Fibroblast of gingiva (primary cell): ENCODE results near the gene HDAC1.

Experiments used
- DNase-seq: peaks from one replicate; pipeline ENCODE4 v3.0.0-alpha.2; 2011; ENCODE audit warnings: low read depth

Gene HDAC1

DNA sequence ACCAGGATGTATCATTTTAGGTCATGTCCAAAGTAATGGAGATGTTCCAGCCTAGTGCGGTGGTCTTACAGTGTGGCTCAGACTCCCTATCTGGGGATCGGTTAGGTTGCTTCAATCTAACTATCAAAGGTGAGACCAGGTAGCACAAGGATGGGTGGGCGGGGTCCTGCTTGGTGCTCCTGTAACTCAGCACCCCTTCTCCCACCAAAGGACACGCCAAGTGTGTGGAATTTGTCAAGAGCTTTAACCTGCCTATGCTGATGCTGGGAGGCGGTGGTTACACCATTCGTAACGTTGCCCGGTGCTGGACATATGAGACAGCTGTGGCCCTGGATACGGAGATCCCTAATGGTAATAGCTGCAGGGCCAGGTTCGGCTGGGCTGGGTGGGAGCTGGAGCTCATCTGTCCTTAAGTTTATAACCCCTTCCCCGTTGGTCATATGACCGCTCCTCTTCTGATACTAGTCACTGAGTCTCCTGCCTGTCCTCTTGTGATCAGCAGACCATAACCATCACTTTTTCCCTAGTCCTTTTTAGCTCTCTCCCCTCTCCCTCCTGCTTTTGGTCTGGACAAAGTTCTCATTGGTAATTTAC, 38.8 kb downstream of the HDAC1 start:
- DNase-seq: no peak

DNA sequence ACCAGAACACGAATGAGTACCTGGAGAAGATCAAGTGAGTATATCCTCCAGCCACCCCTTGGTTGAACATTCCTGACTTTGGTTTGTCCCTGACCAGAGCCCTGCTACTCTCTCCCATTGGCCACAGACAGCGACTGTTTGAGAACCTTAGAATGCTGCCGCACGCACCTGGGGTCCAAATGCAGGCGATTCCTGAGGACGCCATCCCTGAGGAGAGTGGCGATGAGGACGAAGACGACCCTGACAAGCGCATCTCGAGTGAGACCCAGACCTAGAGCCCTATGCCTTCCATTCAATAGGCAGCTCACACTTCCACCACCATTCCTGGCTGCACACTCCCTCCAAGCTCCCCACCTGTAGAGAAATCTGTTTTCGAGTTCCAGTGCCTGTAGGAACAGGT, 39.7 kb downstream of the HDAC1 start:
- DNase-seq: no peak

DNA sequence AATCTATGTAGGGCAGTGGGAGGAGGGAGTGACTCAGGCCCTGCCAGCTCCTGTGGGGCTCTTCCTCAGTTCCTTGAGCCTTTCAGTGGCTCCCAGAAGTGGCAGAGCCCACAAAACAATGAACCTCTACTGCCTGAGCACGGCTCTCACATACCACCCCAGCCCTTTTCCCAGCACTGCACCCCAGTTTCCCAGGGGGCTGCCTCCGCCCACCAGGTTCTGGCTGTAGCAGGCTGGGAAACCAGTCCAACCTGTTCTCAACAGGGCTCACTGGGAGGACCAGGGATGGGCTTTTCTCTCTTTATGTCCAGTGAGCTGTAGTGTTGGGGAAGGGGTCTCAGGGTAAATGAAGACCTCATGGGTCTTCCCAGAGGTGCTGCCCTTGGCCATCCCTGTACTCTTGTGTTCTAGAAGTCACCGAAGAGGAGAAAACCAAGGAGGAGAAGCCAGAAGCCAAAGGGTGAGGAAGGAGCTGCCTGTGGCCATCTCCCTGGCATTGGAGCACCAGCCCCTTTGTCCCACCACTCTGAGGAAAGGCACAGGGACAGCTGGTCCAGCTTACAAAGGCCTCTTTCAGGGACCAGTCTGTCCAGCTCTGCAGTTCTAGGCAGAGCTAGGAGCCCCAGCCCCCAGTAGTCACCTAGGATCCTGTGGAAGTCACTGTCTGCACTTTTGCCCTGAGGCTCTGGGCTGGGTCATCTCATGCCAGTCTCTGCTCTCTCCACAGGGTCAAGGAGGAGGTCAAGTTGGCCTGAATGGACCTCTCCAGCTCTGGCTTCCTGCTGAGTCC, 40.6 kb downstream of the HDAC1 start:
- DNase-seq: no peak

- DNase-seq: no peak
Measured at GRCh38 chr1:32333251-32333963, 41.5 kb downstream of the HDAC1 start.

DNA sequence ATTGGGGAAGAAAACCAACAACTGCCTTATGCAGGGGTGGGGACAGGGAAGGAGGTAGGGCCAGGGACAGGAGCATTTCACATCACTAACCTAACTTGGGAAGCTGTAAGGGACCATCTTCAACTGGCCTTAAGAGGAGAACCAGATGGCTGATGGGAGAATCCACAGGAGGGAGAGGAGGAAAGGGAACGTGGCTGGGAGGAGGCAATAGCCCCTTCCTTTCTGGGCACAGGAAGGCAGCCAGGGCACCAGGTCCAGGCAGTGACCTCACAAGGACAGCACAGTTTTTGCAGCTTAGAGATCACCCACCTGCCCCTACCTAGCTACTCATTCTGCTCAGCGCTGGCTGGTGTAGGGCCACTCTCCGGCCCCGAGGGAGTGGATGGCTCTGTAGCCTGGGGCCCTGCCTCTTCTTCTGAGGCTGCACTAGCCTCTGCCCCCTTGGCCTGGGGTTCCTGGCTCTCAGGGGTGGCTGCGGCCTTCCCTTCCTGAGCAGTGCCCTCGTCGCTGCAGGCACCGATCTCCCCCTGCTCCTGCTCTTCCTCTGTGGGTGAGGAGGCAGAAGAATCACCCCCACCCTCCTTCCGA, 42.5 kb downstream of the HDAC1 start:
- no peak for DNase-seq

GRCh38 chr1:32334864-32335534, 43.1 kb downstream of the HDAC1 start:
- DNase-seq: no peak

- no peak for DNase-seq
Measured at GRCh38 chr1:32335535-32335789, 43.6 kb downstream of the HDAC1 start.

DNA sequence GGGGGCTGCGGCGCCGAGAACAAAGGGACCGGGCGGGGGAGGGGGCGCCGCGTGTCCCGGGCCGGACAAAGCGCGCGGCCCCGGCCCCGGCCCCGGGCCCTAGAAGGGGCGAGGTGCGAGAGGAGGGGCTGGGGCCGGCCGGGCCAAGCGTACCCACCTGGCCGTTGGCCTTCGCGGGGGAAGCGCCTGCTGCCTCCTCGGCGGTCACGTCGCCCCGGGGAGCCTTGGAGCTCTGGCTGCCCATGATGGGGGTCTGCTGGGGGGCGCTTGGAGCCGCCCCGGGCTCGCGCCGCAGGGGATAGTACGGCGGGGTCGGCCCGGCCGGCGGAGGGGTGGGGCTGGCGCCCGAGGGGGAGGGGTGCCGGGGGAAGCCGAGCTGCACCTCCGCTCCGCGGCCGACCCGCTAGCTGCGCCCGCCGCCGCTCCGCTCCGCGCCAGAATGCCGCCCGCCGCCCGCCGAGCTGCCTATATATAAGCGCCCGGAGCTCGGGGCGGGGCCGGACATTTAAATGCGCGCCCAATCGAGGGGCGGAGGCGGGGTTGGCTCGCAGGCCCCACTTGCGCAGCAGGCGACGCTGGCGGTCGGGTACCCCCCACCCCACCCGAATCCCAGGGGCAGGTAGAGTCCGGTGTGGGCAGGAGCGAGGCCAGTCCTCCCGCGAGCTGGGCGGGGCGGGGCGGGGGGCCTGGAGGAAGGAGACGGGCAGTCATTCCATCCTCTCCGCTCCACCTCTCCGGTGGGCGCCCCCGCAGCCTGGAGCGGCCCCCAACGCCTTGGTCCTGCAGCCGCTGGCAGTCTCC, 44.1 kb downstream of the HDAC1 start, which contains the start of gene MARCKSL1:
TSS of gene MARCKSL1 (minus strand) at position 444 of the 801 bp plus-strand sequence. CDS start at position 244, 200 bp downstream.
- DNase-seq: peak; percentile 37

DNA sequence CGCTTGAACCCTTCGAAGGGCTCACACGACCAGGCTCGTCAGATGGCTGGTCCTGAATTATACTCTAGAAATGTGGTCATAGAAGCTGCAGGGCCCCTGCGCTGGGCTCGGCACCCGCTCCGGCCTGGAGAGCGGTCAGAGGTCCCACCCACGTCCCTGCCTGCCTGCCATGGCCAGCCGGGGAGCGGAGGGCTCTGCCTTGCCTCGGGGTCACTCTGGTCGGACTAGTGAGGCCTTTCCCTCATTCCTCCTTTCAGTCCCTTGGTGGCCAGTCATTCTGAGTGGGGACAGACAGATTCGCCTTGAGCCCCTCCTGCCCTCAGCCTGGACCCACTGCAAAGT, 44.7 kb downstream of the HDAC1 start:
- no peak for DNase-seq

DNA sequence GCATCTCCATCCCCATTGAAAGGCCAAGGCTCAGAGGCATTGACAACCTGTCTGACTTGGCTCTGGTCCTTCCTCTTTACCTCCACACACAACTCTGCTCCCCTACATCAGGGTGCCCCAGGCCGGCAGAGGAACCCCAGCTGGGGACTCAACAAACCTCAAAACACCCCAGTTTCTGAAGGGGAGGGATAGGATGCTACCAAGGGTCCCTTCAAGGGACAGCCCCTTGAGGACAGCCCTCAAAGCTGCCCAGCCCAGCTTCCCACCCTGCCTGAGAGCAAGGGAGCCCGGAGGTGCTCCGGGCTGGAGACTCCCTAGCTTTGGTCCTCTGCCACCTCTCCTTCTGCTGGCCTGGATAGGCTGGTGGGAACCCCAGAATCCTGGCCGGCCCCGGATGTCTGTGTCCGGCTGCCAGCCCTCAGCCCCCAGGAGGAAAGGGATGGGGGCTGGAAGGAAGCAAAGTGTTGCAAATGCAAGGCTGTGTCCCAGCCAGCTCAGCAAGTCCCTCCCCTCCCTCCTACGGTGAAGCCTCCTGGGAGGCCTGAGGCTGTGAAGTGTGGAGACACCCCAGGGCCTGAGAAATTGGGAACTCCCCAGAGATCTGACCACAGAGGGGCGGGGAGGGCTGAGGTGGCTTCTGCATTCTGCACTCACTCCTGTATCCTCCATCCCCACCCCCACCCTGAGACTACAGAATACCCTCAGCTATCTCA, 45.2 kb downstream of the HDAC1 start:
- DNase-seq: no peak

DNA sequence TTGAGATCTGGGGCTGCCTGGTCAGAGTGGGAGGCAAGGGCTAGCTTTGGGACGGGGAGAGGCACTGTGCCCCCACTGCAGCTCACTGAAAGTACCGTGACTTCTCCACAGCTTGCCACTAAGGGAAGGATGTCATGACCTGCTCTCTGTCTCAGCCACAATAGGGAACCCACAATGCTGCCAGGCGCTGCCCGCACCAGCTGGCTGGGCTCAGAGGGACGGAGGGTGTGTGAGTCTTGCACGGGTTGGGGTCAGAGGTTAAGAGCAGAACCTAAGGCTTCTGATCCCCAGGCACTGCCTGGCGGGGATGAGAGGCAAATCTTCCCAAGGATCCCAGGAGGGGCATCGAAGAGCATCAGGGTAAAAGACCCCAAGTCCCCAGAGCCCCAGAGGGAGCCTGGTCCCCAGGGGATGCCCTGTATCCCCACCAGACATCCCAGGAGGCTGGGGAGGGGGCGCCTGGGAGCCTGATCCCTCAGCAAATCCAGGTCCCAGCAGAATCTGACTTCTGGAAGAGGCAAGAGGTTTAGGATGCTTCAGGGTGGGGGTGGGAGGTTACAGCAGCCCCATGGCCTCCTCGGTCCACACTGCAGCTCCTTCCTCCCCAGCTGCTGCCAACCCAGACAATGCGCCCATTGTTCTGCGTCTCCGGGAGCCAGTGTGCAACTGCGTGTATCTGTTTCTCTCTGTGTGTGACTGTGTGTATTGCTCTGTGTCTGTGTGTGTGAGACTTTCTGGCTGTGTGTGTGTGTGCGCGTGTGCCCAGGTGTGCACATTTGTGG, 46.2 kb downstream of the HDAC1 start:
- no peak for DNase-seq

- DNase-seq: no peak
Measured at GRCh38 chr1:32338637-32339145, 46.8 kb downstream of the HDAC1 start.

DNA sequence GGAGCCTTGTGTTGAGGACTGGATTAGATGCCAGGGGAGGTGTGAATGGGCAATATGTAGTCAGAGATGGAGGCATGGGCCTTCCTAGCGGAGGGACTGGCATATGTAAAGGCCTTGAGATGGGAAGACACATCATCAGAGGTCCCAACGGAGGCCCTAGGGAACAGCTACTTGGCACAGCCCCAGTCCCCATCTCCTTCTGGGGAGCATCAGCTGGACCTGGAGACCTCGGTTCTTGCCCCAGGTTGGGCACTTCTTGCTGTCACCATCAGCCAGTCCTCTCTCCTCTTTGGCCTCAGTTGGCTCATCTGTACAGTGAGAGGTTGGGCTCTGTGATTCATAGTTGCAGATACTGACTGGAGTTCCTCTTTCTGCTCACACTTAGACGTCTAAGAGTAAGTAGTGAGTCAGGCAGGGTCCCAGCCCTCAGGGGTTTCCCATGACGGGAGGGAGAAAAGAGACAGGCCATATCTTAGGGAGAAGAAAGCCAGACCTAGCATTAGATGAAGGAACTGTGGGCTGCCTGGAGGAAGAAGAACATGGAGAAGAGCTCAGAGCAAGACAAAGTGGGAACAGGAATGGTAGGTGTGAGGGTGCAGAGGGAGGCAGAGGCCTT, 47.6 kb downstream of the HDAC1 start:
- DNase-seq: no peak

DNA sequence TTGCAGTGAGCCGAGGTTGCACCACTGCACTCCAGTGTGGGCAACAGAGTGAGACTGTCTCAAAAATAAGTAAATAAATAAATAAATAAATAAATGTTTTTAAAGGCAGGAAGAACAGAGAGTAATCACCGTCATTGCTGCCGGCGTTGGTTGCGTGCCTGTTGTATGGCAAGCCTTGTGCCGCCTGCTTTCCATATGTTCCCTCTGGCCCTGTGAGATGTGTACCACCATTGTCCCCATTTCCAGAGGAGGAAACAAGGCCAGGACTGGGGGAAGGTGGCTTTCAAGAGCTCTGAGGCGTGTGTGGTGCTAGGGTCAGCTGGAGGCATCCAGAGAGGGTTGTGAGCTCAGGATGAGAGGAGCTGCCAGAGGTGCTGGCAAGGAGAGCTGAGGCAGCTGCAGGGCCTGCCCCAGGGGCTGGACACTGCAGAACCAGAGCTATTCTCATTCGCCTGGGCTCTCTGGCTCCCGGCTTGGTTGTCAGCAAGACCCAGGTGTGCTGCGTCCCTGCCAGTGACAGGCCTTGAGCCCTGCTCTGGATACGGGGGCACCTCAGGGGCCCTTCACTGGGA, 49.4 kb downstream of the HDAC1 start:
- no peak for DNase-seq

GRCh38 chr1:32341971-32342370, 50.1 kb downstream of the HDAC1 start:
- no peak for DNase-seq

DNA sequence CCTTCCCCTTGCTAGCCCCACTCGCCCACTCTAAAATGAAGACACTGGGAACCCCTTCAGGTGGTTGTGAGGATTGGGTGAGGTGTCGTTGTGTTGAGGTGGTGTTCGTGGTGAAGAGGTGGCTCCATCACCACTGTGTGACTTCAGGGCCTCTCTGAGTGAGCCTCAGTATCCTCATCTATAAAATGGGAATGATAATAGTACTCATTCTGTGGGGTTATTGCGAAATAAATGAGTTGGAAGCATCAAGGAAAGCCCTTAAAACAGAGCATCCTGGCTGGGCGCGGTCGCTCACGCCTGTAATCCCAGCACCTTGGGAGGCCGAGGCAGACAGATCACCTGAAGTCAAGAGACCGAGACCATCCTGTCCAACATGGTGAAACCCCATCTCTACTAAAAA, 50.8 kb downstream of the HDAC1 start:
- DNase-seq: no peak

GRCh38 chr1:32345289-32345827, 53.5 kb downstream of the HDAC1 start:
- no peak for DNase-seq

GRCh38 chr1:32346532-32347157, 54.8 kb downstream of the HDAC1 start:
- DNase-seq: no peak
